ENCODE results near the gene SORBS1.
"Not testable (repeated sequence)": the region's sequence is repeated elsewhere in the genome, so short reads cannot be mapped to it uniquely, and the experiment has no call there.

Gene SORBS1

DNA sequence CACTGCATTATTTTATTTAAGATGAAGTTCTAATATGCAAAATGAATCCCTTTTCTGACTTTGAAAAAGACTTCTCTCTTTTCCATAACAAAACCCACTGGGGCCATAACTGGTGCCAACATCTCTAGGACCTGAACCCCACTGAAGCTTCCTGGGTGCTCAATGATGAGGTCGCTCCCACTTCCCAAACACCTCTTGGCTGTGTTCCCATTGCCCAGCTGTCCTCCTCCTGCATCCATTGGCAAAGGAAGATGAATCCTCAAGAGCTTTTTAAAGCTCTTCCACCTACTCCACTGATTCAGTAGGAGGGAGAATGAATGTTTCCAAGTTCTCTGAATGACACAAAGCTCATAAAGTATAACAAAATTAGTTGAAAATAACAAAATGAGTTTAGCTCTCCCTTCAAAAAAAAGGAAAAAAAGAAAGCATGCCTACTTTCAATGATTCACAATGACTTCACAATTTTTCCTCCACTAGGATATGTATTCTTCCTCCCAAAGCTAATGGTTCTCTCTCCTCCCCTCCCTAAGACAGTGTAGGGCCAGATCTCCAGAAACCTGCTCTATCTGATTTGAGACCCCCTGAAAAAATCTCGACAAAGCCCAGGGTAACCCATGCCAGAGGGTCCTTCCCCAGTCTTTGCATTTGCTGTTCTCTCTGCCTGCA lies 64.8 kb downstream of the SORBS1 start:
- in situ Hi-C loops (cut with MboI; ENCODE audit: low sequenced_read_pairs), result no loop called here

DNA sequence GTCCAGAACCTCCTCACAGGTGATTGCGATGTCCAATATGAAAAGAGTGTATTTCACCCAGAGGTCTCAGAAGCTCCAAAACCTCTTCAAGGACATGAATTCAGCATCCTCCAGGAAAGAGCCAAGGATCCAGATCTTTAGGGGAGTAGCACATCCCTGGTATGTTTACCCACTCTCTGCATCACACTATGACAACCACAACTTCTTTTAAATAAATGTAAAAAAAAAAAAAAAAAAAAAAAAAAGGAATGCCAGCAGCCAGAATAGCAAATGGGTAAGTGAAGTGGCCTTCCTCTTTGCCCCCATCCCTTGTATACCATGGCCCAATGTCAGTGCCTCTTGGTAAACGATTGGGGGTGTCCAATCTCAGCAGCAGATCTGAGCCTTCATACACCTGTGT lies 67.3 kb downstream of the SORBS1 start:
- in situ Hi-C loops (cut with MboI; ENCODE audit: low sequenced_read_pairs), result no loop called here

DNA sequence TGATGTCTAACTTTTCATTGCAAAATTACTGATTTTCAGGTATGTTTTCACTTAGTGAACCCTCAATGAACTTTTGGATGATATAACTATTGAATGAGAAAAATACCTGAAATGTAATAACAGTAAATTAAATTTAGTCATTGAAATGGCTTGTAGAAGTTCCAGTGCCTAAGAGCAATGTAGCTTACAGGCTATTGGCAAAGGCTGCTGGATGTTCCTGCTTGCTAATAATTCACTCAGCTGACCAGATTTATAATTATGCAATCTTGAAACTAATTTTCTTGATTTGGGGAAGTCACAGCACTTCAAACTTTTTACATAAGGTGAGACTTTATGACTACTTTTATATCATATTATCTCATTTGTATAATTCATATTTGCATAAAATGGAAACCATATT lies 73.2 kb downstream of the SORBS1 start:
- in situ Hi-C loops (cut with MboI; ENCODE audit: low sequenced_read_pairs), result no loop called here

GRCh38 chr10:95485056-95485844 lies 75.9 kb downstream of the SORBS1 start:
- in situ Hi-C loops (cut with MboI; ENCODE audit: low sequenced_read_pairs), result no loop called here

GRCh38 chr10:95482501-95483233 lies 78.5 kb downstream of the SORBS1 start:
- in situ Hi-C loops (cut with MboI; ENCODE audit: low sequenced_read_pairs), result no loop called here

DNA sequence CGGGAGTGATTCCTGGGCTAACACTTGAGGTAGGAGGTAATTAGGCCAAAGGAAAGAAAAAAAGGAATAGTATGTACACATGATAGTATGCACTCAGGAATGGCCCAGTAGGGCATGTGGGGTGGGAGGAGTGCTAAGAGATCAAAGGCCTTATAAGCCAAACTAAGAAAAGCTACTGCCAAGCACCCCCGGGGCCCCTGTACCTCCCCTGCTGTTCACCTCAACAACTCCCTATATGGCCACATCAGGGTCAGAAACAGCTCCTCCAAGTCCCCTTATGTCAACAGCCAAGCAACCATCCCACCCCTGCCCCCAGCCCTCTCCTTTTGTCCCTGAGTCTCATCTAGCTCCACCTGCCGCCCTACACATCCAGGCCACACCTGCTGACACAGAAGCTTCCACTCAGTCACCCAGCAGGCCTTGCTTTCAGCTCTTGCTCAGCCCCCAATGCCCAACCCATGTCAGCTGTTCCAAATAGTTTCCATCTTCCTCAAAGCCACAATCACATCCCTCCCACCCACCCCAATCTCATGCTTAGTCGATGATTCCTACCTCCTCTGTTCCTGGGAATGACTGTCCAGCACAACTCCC lies 80.2 kb downstream of the SORBS1 start:
- in situ Hi-C loops (cut with MboI; ENCODE audit: low sequenced_read_pairs), result no loop called here

GRCh38 chr10:95480102-95480900 lies 80.9 kb downstream of the SORBS1 start:
- in situ Hi-C loops (cut with MboI; ENCODE audit: low sequenced_read_pairs), result no loop called here

GRCh38 chr10:95478935-95479334 lies 82.2 kb downstream of the SORBS1 start:
- in situ Hi-C loops (cut with MboI; ENCODE audit: low sequenced_read_pairs), result no loop called here

DNA sequence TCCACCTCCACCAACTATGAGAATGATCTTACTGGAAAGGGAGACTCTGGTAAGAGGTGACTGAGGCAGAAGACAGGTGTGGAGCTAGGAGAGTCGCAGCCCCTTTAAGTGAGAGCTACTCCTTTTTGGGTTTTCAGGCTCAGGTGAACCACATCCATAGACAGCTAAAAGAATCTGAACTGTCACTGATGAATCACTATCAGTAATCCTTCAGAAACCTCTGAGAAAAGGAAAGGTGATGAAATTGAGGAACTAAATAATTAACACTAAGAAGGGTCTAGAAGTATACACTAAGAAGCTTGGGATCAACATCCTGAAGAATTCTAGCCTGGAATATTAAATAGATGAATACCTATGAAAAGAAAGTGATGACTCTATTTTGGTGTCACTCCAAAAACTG lies 83.0 kb downstream of the SORBS1 start:
- in situ Hi-C loops (cut with MboI; ENCODE audit: low sequenced_read_pairs), result no loop called here

DNA sequence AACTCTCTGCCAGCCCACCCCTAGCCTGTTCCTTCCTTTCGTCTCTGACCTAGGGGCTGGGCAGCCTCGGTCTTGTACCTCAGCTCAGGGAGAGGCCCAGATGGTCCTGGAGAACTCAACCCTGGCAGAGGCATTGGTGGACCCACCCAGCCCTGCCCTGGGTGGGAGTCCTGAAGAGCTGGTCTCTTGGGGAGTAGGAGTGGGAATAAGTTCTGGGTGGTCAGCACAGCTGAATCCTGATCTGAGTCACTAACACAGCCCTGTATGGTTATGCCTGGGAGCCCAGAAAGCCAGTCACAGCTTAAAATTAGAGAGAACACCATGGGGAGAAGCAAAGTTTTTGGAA lies 84.0 kb downstream of the SORBS1 start:
- in situ Hi-C loops (cut with MboI; ENCODE audit: low sequenced_read_pairs), result no loop called here

DNA sequence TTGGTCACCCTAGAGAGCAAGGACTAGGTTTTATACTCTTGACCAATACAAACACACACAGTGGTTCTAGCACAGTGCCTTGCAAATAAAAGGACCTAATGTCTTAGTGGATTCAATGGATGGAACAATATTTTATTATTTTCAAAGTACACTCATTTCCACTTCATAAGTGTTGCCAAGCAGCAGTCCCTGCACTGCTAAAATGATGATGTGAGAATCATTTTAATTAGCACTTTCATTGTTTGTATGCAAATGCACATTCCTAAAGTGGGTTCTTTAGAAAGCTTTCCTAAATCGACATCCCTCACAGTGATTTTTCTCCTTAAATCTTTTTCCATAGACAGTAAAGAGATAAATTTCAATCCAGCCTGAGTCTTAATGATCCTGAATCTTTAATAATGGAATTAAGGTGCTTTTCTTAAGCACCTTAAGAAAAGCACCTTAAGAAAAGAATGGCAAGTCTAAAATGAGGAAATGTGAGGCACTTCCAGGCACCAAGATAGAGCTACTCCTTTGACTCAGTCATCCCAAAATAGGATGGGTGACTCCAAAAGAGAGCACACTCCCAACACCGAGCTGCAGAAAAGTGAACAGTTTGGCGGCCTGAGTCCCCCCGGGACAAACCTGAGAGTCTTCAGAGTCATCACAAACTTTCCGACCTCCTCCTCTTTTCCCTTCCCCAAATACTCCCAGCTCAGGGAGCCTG lies 84.5 kb downstream of the SORBS1 start:
- in situ Hi-C loops (cut with MboI; ENCODE audit: low sequenced_read_pairs), result no loop called here

DNA sequence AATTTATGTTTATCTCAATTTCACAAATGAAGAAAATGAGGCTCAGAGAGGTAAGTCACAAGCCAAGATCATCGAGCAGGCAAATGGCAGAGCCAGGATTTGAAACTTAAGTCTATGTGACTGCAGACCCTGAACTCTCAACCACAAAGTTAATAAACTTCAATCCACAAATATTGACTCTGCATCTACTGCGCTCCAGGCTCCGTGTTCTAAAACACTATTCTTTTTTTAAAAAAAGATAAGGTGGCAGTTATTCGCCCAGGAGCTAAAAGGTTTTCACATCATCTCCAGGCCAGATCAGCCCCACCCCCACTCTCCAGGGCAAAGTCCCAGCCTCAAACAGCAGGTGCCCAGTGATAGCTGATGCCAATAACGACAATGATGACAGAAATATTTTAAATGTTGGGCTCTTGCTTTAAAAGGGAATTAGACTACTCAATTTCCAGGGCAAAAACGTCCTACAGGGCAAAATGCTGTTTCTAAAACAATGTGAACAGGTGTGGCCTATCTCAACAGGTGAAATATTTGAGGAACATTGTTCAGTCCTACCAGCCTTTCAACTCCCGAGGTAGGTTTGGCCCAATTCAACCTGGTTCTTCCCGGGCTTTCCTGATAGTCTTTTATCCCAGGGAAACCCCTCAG lies 85.2 kb downstream of the SORBS1 start:
- in situ Hi-C loops (cut with MboI; ENCODE audit: low sequenced_read_pairs), result no loop called here

GRCh38 chr10:95475003-95475383 lies 86.2 kb downstream of the SORBS1 start:
- in situ Hi-C loops (cut with MboI; ENCODE audit: low sequenced_read_pairs), result no loop called here

DNA sequence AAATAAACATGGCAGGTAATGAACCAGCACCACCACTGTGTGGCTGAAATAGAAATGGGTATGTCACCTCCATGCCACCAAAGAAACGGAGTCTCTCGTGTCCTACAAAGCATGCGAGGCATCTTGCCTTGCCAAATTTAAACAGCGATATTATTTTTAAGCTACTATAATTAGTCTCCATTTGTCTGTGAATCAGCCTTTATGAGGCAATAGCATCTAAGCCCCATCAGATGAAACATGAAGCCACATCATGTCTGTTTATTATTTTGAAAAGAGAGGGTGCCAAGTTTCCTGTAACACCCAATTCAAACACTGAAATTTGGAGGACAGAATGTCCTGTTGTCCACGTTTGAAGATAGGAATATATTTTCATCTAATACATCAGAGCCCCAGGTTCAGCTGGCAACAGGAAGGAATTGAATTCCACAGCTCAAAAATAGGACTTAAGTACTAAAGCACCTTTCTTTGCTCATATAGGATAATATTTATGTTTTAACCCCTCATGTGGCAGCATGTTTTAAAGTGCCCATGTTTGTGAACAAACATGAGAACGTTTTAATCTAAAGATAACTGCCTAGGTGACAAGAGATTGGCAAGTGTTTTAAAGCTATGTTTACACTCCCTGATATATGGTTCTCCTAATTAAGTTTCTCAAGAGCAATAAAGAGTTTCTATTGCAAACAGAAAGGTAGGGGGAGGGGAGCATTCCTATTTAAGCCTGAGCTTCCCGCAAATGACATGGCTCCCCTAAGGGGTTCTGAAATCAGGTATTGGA lies 86.8 kb downstream of the SORBS1 start:
- in situ Hi-C loops (cut with MboI; ENCODE audit: low sequenced_read_pairs), result no loop called here

DNA sequence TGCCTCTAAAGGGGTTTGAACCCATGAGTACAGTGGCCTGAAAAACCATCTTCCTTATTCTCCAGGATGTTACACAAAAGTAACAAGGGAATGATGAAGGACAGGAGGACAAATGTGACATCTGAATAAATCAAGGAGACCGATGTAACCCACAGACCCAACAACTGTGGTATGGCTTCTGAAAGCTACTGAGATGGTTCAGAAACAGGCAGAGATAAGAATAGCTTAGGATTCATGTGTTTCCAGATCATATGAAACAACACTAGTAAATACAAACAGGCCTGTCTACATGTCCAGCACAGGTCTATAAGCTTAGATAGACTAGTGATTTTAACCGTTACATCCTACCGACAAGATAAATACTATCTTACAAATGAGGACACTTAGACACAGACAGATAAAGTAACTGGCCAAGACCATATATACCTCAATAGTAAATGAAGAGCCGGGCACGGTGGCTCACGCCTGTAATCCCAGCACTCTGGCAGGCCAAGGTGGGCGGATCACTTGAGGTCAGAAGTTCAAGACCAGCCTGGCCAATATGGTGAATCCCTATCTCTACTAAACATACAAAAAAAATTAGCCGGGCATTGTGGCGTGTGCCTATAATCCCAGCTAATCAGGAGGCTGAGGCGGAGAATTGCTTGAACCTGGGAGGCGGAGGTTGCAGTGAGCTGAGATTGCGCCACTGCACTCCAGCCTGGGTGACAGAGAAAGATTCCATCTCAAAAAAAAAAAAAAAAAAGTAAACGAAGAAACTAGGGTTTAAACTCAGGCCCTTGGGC lies 88.7 kb downstream of the SORBS1 start:
- in situ Hi-C loops (cut with MboI; ENCODE audit: low sequenced_read_pairs), result no loop called here

DNA sequence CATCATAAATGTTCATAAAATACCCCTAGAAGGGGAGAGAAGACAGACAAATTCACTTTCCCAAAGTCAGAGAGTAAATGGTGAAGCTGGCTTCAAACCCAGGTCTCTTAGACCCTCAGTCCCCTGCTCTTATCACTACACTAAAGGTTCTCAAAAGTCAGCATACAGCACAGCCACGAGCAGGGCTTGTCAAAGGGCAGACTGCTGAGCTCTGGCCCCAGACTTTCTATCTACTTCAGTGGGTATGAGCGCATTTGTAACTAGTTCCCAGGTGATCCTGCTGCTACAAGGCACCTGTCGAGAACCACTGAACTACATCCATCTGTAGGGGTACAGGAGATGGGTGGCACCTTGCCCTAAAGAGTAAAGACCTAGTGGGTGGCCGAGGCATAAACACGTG lies 91.5 kb downstream of the SORBS1 start:
- in situ Hi-C loops (cut with MboI; ENCODE audit: low sequenced_read_pairs), result no loop called here

- in situ Hi-C loops (cut with MboI; ENCODE audit: low sequenced_read_pairs), result no loop called here
Measured at GRCh38 chr10:95469251-95469650, 91.9 kb downstream of the SORBS1 start.

GRCh38 chr10:95467642-95468041 lies 93.5 kb downstream of the SORBS1 start:
- in situ Hi-C loops (cut with MboI; ENCODE audit: low sequenced_read_pairs), result not testable (repeated sequence)
